Gastrocnemius medialis (tissue), 4 donors: ENCODE results near the gene GALNTL6. TPM values are rescaled to one million over a fixed set of nuclear protein-coding genes. Genes with fewer than 3 reads are reported as not detected.

Source experiments
- ATAC-seq, 2 donors: fragments of 150-250 bp; one replicate each; pipeline ENCODE4 v1.9.1; 2016
- DNase-seq, 2 donors: peaks; one replicate each; pipeline ENCODE4 v3.0.0-alpha.2; 2019
- H3K27ac ChIP-seq, 4 donors: fragments of 200-600 bp; sonication (generic); 1 replicate in 1 of 4; 2 replicates in 3 of 4; pipeline ENCODE4 v1.5.1; 2016 to 2018; ENCODE audit warnings: mild to moderate bottlenecking in 2 of 4, moderate library complexity in 1 of 4
- H3K27me3 ChIP-seq, 3 donors: fragments of 200-600 bp; sonication (generic) in 2 of 3; 1 replicate in 1 of 3; 2 replicates in 2 of 3; pipeline versions ENCODE4 v1.5.1 to v1.6.0; 2016 to 2019; ENCODE audit warnings: mild to moderate bottlenecking in 1 of 3, moderate library complexity in 1 of 3
- H3K36me3 ChIP-seq, 2 donors: fragments of 200-600 bp; sonication (generic) in 1 of 2; one replicate each; pipeline ENCODE4 v1.5.1; 2017 to 2018
- H3K4me1 ChIP-seq, 2 donors: fragments of 200-600 bp; sonication (generic) in 1 of 2; one replicate each; pipeline ENCODE4 v1.5.1; 2016 to 2017; ENCODE audit warnings: mild to moderate bottlenecking in 2 of 2
- H3K4me3 ChIP-seq, 4 donors: fragments of 200-600 bp; sonication (generic) in 3 of 4; 1 replicate in 1 of 4; 2 replicates in 3 of 4; pipeline ENCODE4 v1.5.1; 2016 to 2019; ENCODE audit warnings: mild to moderate bottlenecking in 2 of 4
- H3K9me3 ChIP-seq, 3 donors: fragments of 200-600 bp; sonication (generic) in 2 of 3; 1 replicate in 1 of 3; 2 replicates in 2 of 3; pipeline ENCODE4 v1.5.1; 2016 to 2019
- POLR2A ChIP-seq, 2 donors: fragments of 450-650 bp; IDR thresholded peaks; one replicate each; pipeline ENCODE4 v1.6.1; 2017; ENCODE audit warnings: antibody characterized with exemption in 2 of 2, mild to moderate bottlenecking in 2 of 2, moderate library complexity in 2 of 2
- in situ Hi-C, 4 donors: fragments of 200-750 bp; cut with MboI; loops; one replicate each; pipeline versions ENCODE4 v1.15.0 to v1.8.0; 2017; ENCODE audit warnings: low sequenced_read_pairs in 4 of 4
- intact Hi-C: fragments of 100-400 bp; cut with DNase I; formaldehyde crosslinking; loops from one replicate; pipeline ENCODE4 v1.15.1; 2023; ENCODE audit warnings: low total_unique reads
- total RNA-seq, 4 donors: library from RNA; depleted of rRNA; stranded (reverse); fragments of >200 nt; gene quantifications; one replicate each; pipeline versions ENCODE4 v1.1.0 to v1.2.3, GENCODE V29; 2016
- TF ChIP-seq, protein P1 (sequence below), 5 experiments: fragments of 450-650 bp in 3 of 5; fragments of 200-600 bp in 2 of 5; sonication (generic) in 2 of 5; IDR thresholded peaks in 4 of 5; conservative IDR thresholded peaks in 1 of 5; 1 replicate in 4 of 5; 2 replicates in 1 of 5; pipeline ENCODE4 v1.5.1; 2016 to 2019; ENCODE audit warnings: antibody characterized with exemption in 5 of 5, mild to moderate bottlenecking in 3 of 5, moderate library complexity in 3 of 5

The GALNTL6 gene
- total RNA-seq, 4 donors from 2014 or later: not detected

DNA sequence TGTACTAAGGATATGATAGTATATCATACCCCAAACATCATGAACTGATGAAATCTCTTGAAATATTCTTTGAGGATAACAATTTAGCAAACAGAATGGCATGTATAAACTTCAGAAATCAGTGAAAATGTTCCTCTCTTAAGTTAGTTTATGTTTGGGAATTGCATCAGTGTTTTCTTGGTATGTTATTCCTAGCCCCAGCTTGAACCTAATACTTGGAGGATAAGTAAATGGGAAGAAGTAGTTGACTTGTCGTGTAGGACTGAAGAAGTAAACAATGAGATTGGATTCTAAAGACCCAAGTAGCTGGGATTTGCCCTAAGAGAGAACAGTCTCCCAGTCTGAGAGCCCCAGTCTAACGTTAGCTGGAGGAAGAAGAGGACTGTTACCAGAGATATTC, 355.7 kb downstream of the GALNTL6 start:
- in situ Hi-C loops (no loop called here), intact Hi-C loops (no loop called here)
- Histone ChIP-seq H3K4me1 (no peaks in the 10 kb centered on the region), H3K27ac (no peak overlapping the region), H3K9me3 (no peaks in the 10 kb centered on the region), H3K27me3 (no peaks in the 10 kb centered on the region), H3K4me3 (no peak overlapping the region), H3K36me3 (no peaks in the 10 kb centered on the region)
- no peak for TF ChIP-seq POLR2A (IDR thresholded peaks at IDR 0.05)
- TF ChIP-seq, protein P1, sequence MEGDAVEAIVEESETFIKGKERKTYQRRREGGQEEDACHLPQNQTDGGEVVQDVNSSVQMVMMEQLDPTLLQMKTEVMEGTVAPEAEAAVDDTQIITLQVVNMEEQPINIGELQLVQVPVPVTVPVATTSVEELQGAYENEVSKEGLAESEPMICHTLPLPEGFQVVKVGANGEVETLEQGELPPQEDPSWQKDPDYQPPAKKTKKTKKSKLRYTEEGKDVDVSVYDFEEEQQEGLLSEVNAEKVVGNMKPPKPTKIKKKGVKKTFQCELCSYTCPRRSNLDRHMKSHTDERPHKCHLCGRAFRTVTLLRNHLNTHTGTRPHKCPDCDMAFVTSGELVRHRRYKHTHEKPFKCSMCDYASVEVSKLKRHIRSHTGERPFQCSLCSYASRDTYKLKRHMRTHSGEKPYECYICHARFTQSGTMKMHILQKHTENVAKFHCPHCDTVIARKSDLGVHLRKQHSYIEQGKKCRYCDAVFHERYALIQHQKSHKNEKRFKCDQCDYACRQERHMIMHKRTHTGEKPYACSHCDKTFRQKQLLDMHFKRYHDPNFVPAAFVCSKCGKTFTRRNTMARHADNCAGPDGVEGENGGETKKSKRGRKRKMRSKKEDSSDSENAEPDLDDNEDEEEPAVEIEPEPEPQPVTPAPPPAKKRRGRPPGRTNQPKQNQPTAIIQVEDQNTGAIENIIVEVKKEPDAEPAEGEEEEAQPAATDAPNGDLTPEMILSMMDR (IDR thresholded peaks at IDR 0.05 in 4 of 5, conservative IDR thresholded peaks at IDR 0.05 in 1 of 5): no peak
- no peak for ATAC-seq
- no peak for DNase-seq

DNA sequence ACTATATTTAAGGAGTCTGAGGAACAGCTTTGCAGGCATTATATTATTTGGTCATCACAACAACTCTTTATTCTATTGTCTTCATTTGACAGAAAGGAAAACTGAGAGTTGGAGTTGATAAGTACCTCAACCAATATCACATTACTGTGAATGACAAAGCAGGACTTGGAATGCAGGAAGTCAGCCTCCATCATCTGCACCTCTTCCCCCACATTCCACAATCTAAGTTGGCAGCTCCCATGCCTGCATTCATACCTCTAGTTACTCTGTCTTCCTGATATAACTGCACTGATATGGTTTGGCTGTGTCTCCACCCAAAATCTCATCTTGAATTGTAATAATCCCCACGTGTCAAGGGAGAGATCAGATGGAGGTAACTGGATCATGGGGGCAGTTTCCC, 356.7 kb downstream of the GALNTL6 start:
- Histone ChIP-seq H3K4me3 (no peak overlapping the region), H3K27ac (no peak overlapping the region), H3K27me3 (no peaks in the 10 kb centered on the region), H3K36me3 (no peaks in the 10 kb centered on the region), H3K9me3 (no peaks in the 10 kb centered on the region), H3K4me1 (no peaks in the 10 kb centered on the region)
- TF ChIP-seq, protein P1 (IDR thresholded peaks at IDR 0.05 in 4 of 5, conservative IDR thresholded peaks at IDR 0.05 in 1 of 5): no peak
- TF ChIP-seq POLR2A (IDR thresholded peaks at IDR 0.05): no peak
- in situ Hi-C loops (no loop called here), intact Hi-C loops (no loop called here)
- ATAC-seq (no peak), DNase-seq (no peak)

DNA sequence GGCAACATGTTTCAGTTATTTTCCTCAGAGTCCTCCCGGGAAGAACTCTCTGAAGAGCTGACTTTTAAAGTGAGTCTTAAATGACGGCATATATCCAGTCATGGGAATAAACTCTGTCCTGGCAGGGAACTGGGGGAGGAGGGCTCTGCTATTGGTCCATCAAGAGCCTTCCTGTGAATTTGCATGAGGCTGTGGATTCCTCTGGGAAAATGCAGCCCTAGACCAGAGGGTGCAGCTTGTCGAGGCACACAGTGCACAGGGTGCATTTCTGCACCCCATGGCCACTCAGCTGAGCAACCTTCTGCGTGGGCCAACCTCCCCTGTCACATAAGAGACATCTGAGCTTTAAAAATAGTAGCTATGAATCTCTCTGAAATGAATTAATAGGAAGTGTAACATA, 360.0 kb downstream of the GALNTL6 start:
- Histone ChIP-seq H3K9me3 (no peaks in the 10 kb centered on the region), H3K4me3 (no peak overlapping the region), H3K27me3 (no peaks in the 10 kb centered on the region), H3K36me3 (no peaks in the 10 kb centered on the region), H3K27ac (no peak overlapping the region), H3K4me1 (no peaks in the 10 kb centered on the region)
- TF ChIP-seq, protein P1 (IDR thresholded peaks at IDR 0.05 in 4 of 5, conservative IDR thresholded peaks at IDR 0.05 in 1 of 5): no peak
- no peak for TF ChIP-seq POLR2A (IDR thresholded peaks at IDR 0.05)
- intact Hi-C loops (no loop called here), in situ Hi-C loops (no loop called here)
- ATAC-seq (no peak), DNase-seq (no peak)

DNA sequence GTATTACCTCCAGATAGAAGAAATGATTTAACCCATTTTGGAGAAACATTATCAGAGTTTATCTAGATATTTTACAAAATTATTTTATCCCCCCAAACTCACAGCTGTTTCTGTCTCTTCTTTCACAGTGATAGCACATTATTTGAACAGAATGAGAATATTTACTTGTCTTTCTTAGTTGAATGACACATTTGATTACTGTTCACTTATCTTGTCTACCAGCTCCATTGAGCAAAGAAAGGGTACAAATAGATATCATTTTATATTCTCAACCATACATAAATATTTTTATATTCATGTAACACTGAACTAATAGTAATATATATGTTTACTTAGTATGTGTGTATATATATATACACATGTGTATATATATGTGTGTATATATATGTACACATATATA, 364.2 kb downstream of the GALNTL6 start:
- Histone ChIP-seq H3K4me3 (no peak overlapping the region), H3K4me1 (no peaks in the 10 kb centered on the region), H3K27me3 (no peaks in the 10 kb centered on the region), H3K36me3 (no peaks in the 10 kb centered on the region), H3K27ac (no peak overlapping the region), H3K9me3 (no peaks in the 10 kb centered on the region)
- intact Hi-C loops (no loop called here), in situ Hi-C loops (no loop called here)
- DNase-seq (no peak), ATAC-seq (no peak)
- TF ChIP-seq POLR2A (IDR thresholded peaks at IDR 0.05): no peak
- TF ChIP-seq, protein P1 (IDR thresholded peaks at IDR 0.05 in 4 of 5, conservative IDR thresholded peaks at IDR 0.05 in 1 of 5): no peak

DNA sequence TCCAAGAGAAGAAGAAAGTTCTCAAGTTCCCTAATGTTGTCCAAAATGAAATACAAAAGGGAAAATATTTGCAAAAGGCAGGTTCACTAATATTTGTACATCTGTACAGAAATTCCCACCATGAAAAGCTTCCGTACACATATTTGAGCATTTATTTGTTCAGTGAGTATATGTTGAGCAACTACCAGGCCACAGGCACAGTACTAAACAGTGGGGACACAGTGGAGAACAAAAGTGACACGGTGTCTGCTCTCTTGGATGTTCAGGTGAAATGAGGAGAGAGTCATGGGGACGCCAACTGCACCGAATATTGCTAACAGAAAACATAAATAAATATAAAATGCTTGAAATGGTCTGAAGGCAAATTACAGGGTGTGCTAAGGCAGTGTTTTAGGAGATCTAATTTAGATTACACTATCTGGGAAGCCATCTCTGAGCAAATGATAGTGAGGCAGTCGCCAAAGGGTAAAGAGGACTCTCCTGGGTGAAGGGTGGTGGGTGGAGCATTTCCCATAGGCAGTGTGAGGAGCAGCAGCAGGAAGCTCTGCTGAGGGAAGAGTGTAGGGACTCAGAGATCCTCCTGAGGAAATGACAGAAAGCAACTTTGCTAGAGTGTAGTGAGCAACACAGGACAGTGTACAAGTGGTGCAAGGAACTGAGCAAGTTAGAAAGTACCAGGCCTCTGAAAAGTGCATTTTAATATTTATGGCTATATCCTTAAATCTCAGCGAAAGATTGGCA, 375.2 kb downstream of the GALNTL6 start:
- DNase-seq (no peak), ATAC-seq (no peak)
- TF ChIP-seq, protein P1 (IDR thresholded peaks at IDR 0.05 in 4 of 5, conservative IDR thresholded peaks at IDR 0.05 in 1 of 5): no peak
- no peak for TF ChIP-seq POLR2A (IDR thresholded peaks at IDR 0.05)
- H3K4me3 ChIP-seq: no peak overlapping the region
- no peaks in the 10 kb centered on the region for H3K4me1 ChIP-seq
- H3K27ac ChIP-seq: no peak overlapping the region
- in situ Hi-C loops: no loop called here
- no peaks in the 10 kb centered on the region for H3K36me3 ChIP-seq
- intact Hi-C loops: no loop called here
- H3K27me3 ChIP-seq: no peaks in the 10 kb centered on the region
- no peaks in the 10 kb centered on the region for H3K9me3 ChIP-seq
